Body of pancreas (tissue), 4 donors: Measurements from ENCODE around the gene SIX5. TPM values are rescaled to one million over a fixed set of nuclear protein-coding genes. Genes with fewer than 3 reads are reported as not detected.

Source experiments
- ATAC-seq: fragments of 150-250 bp; one replicate; pipeline ENCODE4 v1.9.1; 2016
- DNase-seq, 4 donors: peaks; one replicate each; pipeline ENCODE4 v3.0.0-alpha.2; 2019
- H3K27ac ChIP-seq, 4 donors: fragments of 200-600 bp; sonication (generic); 1 replicate in 3 of 4; 2 replicates in 1 of 4; pipeline versions ENCODE4 v1.5.1 to v1.6.1; 2016 to 2019; ENCODE audit warnings: mild to moderate bottlenecking in 1 of 4, mixed read lengths in 1 of 4, moderate library complexity in 1 of 4
- H3K27me3 ChIP-seq, 2 donors: fragments of 200-600 bp; sonication (generic); one replicate each; pipeline ENCODE4 v1.6.0; 2016; ENCODE audit warnings: mild to moderate bottlenecking in 1 of 2
- H3K36me3 ChIP-seq, 2 donors: fragments of 200-600 bp; sonication (generic); replicated peaks in 1 of 2; 2 replicates each; pipeline ENCODE4 v1.5.1; 2016; ENCODE audit warnings: low read depth in 2 of 2; ENCODE audit not compliant: insufficient read depth in 1 of 2
- H3K4me1 ChIP-seq: fragments of 200-600 bp; sonication (generic); one replicate; pipeline ENCODE4 v1.6.0; 2016
- H3K4me3 ChIP-seq, 2 donors: fragments of 200-600 bp; sonication (generic); 1 replicate in 1 of 2; 2 replicates in 1 of 2; pipeline ENCODE4 v1.5.1; 2016 to 2019
- H3K9me3 ChIP-seq, 3 donors: fragments of 200-600 bp; sonication (generic); 1 replicate in 2 of 3; 2 replicates in 1 of 3; pipeline ENCODE4 v1.5.1; 2016
- CTCF ChIP-seq, 7 experiments: fragments of 450-650 bp in 4 of 7; fragments of 200-600 bp in 3 of 7; sonication (generic) in 3 of 7; IDR thresholded peaks; one replicate each; pipeline ENCODE4 v1.5.1; 2016 to 2019; ENCODE audit warnings: antibody characterized with exemption in 7 of 7
- POLR2A ChIP-seq, 3 donors: fragments of 450-650 bp; IDR thresholded peaks; one replicate each; pipeline ENCODE4 v1.6.1; 2016; ENCODE audit warnings: antibody characterized with exemption in 3 of 3, mild to moderate bottlenecking in 2 of 3
- WGBS, 2 donors: methylation state at CpG; one replicate each; pipeline ENCODE4 v1.1.5; 2017; 5-methylcytosine and 5-hydroxymethylcytosine counted together
- intact Hi-C: fragments of 100-400 bp; cut with DNase I; formaldehyde crosslinking; loops from one replicate; pipeline ENCODE4 v1.15.1; 2023
- total RNA-seq, 2 donors: library from RNA; depleted of rRNA; stranded (reverse); fragments of >200 nt; gene quantifications; one replicate each; pipeline ENCODE4 v1.1.0, GENCODE V29; 2016

The SIX5 gene
- total RNA-seq, 2 donors from 2014 or later = 21.0 to 60.3 TPM

DNA sequence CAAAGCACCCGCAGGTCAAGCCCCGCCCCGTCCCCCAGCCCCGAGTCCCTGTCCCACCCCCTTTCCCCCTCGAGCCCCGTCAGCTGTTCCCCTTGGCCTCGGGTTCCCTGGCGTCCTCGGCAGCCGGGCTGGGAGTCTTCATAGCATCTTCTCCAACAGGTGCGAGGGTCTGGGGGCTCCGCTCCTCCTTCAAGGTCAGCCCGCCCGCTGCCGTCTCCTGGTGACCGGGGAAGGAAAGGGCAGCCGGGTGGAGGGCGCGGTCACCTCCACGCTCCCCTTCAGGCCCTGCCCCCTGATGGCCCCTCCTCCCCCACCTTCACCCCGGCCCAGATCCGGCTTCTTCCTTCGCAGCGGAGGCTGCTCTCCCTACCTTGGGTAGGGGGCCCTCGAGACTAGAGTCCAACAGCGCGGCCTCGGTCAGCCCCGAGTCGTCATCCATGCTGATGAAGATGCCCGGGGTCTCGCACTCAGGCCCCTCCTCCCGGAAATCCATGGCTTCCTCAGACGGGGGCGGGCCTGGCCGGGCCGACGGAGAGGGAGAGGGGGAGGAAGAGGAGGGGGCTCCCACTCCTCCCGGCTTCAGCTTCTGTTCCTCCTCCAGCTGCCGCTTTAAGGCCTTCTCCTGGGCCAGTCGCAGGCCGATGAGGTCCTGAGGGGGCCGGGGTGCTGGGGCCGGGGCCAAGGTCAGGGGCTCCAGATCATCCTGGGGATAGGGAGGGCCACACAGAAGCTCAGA is 46.6 kb upstream of the SIX5 start:
- Histone ChIP-seq H3K4me1 (peaks cover 6% of the 10 kb centered on the region), H3K9me3 (no peaks in the 10 kb centered on the region), H3K36me3 (no peaks in the 10 kb centered on the region), H3K27me3 (no peaks in the 10 kb centered on the region), H3K27ac (no peak overlapping the region), H3K4me3 (no peak overlapping the region)
- DNase-seq (no peak), ATAC-seq (no peak)
- TF ChIP-seq POLR2A (IDR thresholded peaks at IDR 0.05) = no peak
- no peak for TF ChIP-seq CTCF (IDR thresholded peaks at IDR 0.05)
- 50 to 58% methylated on average over 21 to 31 of the region's 44 CpGs for WGBS, 2 donors
- intact Hi-C loops = loop anchor here (5.0 kb wide), 1 partner anchor 192 kb away; no protein-coding TSS in a partner anchor

- DNase-seq = no peak
These were observed 45.9 kb upstream of the SIX5 start, which contains the start of gene RSPH6A for GRCh38 chr19:45814851-45815480. TSS of gene RSPH6A (minus strand) at chr19:45815308. CDS start at chr19:45815176, 132 bp downstream.

DNA sequence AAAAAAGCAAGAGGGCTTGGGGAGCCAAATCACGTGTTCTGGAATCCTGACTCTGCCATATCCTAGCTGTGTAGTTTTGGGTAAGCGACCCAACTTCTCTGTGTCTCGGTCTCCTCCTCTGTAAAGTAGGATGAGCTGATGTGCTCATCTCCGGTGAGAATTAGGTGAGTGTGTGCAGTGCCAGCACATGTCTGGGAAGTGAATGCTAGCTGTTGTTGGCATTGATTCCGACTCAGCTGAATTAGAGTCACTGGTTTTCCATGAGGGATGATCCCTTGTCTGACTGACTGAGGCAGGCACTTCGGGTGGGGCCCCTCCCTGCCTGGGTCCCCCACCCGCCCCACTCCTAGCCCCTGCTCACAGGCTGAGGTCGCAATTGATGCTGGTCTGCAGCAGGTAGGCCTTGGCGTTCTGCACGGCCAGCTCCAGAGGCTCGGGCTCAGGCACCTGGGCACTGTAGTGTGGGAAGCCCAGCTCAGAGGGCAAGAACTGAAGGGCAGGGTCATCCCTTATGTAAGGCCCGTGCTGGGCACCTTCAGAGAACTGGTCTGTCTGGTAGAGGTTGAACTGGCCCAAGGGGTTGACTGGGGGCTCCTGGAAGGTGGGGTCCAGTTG is 45.2 kb upstream of the SIX5 start:
- TF ChIP-seq POLR2A (IDR thresholded peaks at IDR 0.05) (no peak), CTCF (IDR thresholded peaks at IDR 0.05) (no peak)
- H3K4me1 ChIP-seq = peaks cover 6% of the 10 kb centered on the region
- no peaks in the 10 kb centered on the region for H3K36me3 ChIP-seq
- H3K27ac ChIP-seq = no peak overlapping the region
- intact Hi-C loops = no loop called here
- H3K27me3 ChIP-seq = no peaks in the 10 kb centered on the region
- WGBS, 2 donors = 78 to 88% methylated on average over 4 to 12 of the region's 12 CpGs
- ATAC-seq (no peak), DNase-seq (no peak)
- H3K4me3 ChIP-seq = no peak overlapping the region
- H3K9me3 ChIP-seq = no peaks in the 10 kb centered on the region

More at GRCh38 chr19:45814851-45815480, 45.9 kb upstream of the SIX5 start, which contains the start of gene RSPH6A:
- WGBS, 2 donors = 65 to 72% methylated on average over 25 to 32 of the region's 40 CpGs
- Histone ChIP-seq H3K27ac (no peak within 1 kb of the TSS), H3K36me3 (no peaks in the 10 kb centered on the region), H3K9me3 (no peaks in the 10 kb centered on the region), H3K4me3 (no peak within 1 kb of the TSS), H3K4me1 (peaks cover 6% of the 10 kb centered on the region), H3K27me3 (no peaks in the 10 kb centered on the region)
- intact Hi-C loops = loop anchor here (5.0 kb wide), 1 partner anchor 192 kb away; no protein-coding TSS in a partner anchor
- no peak for ATAC-seq
- no peak for TF ChIP-seq CTCF (IDR thresholded peaks at IDR 0.05)
- TF ChIP-seq POLR2A (IDR thresholded peaks at IDR 0.05) = no peak

DNA sequence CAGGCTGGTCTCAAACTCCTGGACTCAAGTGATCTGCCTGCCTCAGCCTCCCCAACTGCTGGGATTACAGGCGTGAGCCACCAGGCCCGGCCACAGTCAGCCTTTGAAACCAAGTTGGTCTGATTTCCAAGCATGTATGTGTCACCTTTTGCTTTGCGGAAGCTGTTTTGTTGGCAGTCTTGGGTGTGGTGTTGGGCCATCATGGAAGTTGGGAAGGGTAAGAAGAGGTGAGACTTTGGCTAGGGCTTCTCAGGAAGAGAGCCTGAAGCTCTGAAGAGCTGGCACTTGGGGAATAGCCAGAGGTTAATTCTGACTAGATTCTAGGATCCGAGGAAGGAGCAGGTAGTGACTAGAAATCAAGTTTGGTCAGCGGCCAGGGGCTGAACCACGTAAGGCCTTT is 43.2 kb upstream of the SIX5 start:
- Histone ChIP-seq H3K27me3 (no peaks in the 10 kb centered on the region), H3K9me3 (no peaks in the 10 kb centered on the region), H3K27ac (no peak overlapping the region), H3K4me3 (no peak overlapping the region), H3K36me3 (no peaks in the 10 kb centered on the region), H3K4me1 (no peaks in the 10 kb centered on the region)
- intact Hi-C loops = no loop called here
- DNase-seq (no peak), ATAC-seq (no peak)
- no peak for TF ChIP-seq POLR2A (IDR thresholded peaks at IDR 0.05)
- no peak for TF ChIP-seq CTCF (IDR thresholded peaks at IDR 0.05)
- 75 to 85% methylated on average over 6 of the region's 6 CpGs for WGBS, 2 donors
